Spleen (tissue), 11 donors: ENCODE measurements around the gene C19orf85. TPM values are rescaled to one million over a fixed set of nuclear protein-coding genes. Genes with fewer than 3 reads are reported as not detected.
A peak's percentile ranks its signal among the peaks of the same experiment; 100 is the strongest.

Experiments
- DNase-seq: peaks from one replicate; pipeline ENCODE4 v3.0.0-alpha.2; 2020
- H3K27ac ChIP-seq, 8 donors: fragments of 200-600 bp; sonication (generic) in 7 of 8; 1 replicate in 4 of 8; 2 replicates in 4 of 8; pipeline versions ENCODE4 v1.5.0 to v1.8.0; 2016 to 2021; ENCODE audit warnings: inconsistent platforms in 4 of 8, mild to moderate bottlenecking in 4 of 8, moderate library complexity in 1 of 8
- H3K27me3 ChIP-seq, 7 donors: fragments of 200-600 bp; sonication (generic) in 6 of 7; replicated peaks in 1 of 7; 1 replicate in 4 of 7; 2 replicates in 3 of 7; pipeline versions ENCODE4 v1.5.0 to v1.8.0; 2016 to 2021; ENCODE audit warnings: inconsistent platforms in 3 of 7, mild to moderate bottlenecking in 1 of 7
- H3K36me3 ChIP-seq, 6 donors: fragments of 200-600 bp; sonication (generic) in 5 of 6; 1 replicate in 4 of 6; 2 replicates in 2 of 6; pipeline versions ENCODE4 v1.5.0 to v1.8.0; 2016 to 2021; ENCODE audit warnings: inconsistent platforms in 2 of 6
- H3K4me1 ChIP-seq, 6 donors: fragments of 200-600 bp; sonication (generic) in 5 of 6; 1 replicate in 3 of 6; 2 replicates in 3 of 6; pipeline versions ENCODE4 v1.5.0 to v1.8.0; 2016 to 2021; ENCODE audit warnings: inconsistent platforms in 3 of 6
- H3K4me3 ChIP-seq, 8 donors: fragments of 200-600 bp; sonication (generic) in 7 of 8; 1 replicate in 4 of 8; 2 replicates in 4 of 8; pipeline versions ENCODE4 v1.5.0 to v1.8.0; 2016 to 2021; ENCODE audit warnings: inconsistent platforms in 4 of 8, mild to moderate bottlenecking in 4 of 8, moderate library complexity in 2 of 8
- H3K9me3 ChIP-seq, 8 donors: fragments of 200-600 bp; sonication (generic) in 7 of 8; 1 replicate in 4 of 8; 2 replicates in 4 of 8; pipeline versions ENCODE4 v1.5.0 to v1.8.0; 2016 to 2021; ENCODE audit warnings: inconsistent platforms in 4 of 8
- POLR2A ChIP-seq, 3 donors: fragments of 450-650 bp; IDR thresholded peaks; one replicate each; pipeline ENCODE4 v1.5.1; 2017; ENCODE audit warnings: antibody characterized with exemption in 3 of 3, mild to moderate bottlenecking in 1 of 3
- POLR2AphosphoS5 ChIP-seq, 3 donors: sonication (generic); formaldehyde crosslinking; IDR thresholded peaks; one replicate each; pipeline ENCODE4 v1.5.1; 2017; ENCODE audit warnings: antibody characterized with exemption in 3 of 3
- WGBS, 5 donors: extraction: QIAGEN DNeasy Blood & Tissue Kit in 3 of 5; methylation state at CpG; one replicate each; pipeline versions ENCODE4 v1.1.5 to v1.1.7; 2013 to 2018; 5-methylcytosine and 5-hydroxymethylcytosine counted together
- intact Hi-C: fragments of 100-400 bp; cut with DNase I; formaldehyde crosslinking; loops from one replicate; pipeline ENCODE4 v1.15.0; 2023; ENCODE audit warnings: low total_unique reads
- polyA plus RNA-seq, 3 donors: library from polyadenylated mRNA; stranded (reverse); fragments of 200-250 nt; gene quantifications; one replicate each; pipeline ENCODE4 v1.2.1, GENCODE V29; 2013
- total RNA-seq, 7 donors: library from RNA; depleted of rRNA in 3 of 7; stranded (reverse); fragments of >200 nt in 3 of 7; fragmentation: NEBNext Ultra II Directional in 4 of 7; extraction: Animal tissue kit (Norgen Biotek cat#: 25700) in 4 of 7; gene quantifications; one replicate each; pipeline versions ENCODE4 v1.1.0 to v1.2.1, GENCODE V29; 2016 to 2021
- TF ChIP-seq, protein P1 (sequence below), 11 experiments: fragments of 200-600 bp in 7 of 11; fragments of 450-650 bp in 4 of 11; sonication (generic) in 4 of 11; IDR thresholded peaks in 8 of 11; conservative IDR thresholded peaks in 3 of 11; 1 replicate in 7 of 11; 2 replicates in 4 of 11; pipeline versions ENCODE4 v1.4.0 to v1.8.0; 2016 to 2021; ENCODE audit warnings: antibody characterized with exemption in 11 of 11, inconsistent platforms in 4 of 11, mild to moderate bottlenecking in 1 of 11
- donor health status: healthy with polysubstance abuse.
- donor health status: DM: no; HTN: no; CAD: no; lungs with moderate emphysema.
- donor health status: DM: no; HTN: no; CAD: no.
- donor health status: Bipolar disorder and iron deficiency.
- donor health status: healthy.
- donor health status: DM: no; HTN: no; CAD: no.
- donor health status: DM: yes; HTN: yes; CAD: no.

C19orf85 gene
- total and polyA plus RNA-seq, 10 donors: not detected

GRCh38 chr19:55462722-55463121 is 1.8 kb downstream of the C19orf85 start:
- Histone ChIP-seq H3K4me1 (peaks cover 7 to 44% (median 32%) of the 10 kb centered on the region in 6 donors), H3K4me3 (peak overlapping the region in 4 of 8 donors; percentile 71 to 97 (median 79)), H3K9me3 (no peaks in the 10 kb centered on the region), H3K36me3 (no peaks in the 10 kb centered on the region), H3K27me3 (no peaks in the 10 kb centered on the region), H3K27ac (no peak overlapping the region)
- no peak for DNase-seq
- intact Hi-C loops: no loop called here
- no peak for TF ChIP-seq POLR2AphosphoS5 (IDR thresholded peaks at IDR 0.05)
- no peak for TF ChIP-seq POLR2A (IDR thresholded peaks at IDR 0.05)
- TF ChIP-seq, protein P1, sequence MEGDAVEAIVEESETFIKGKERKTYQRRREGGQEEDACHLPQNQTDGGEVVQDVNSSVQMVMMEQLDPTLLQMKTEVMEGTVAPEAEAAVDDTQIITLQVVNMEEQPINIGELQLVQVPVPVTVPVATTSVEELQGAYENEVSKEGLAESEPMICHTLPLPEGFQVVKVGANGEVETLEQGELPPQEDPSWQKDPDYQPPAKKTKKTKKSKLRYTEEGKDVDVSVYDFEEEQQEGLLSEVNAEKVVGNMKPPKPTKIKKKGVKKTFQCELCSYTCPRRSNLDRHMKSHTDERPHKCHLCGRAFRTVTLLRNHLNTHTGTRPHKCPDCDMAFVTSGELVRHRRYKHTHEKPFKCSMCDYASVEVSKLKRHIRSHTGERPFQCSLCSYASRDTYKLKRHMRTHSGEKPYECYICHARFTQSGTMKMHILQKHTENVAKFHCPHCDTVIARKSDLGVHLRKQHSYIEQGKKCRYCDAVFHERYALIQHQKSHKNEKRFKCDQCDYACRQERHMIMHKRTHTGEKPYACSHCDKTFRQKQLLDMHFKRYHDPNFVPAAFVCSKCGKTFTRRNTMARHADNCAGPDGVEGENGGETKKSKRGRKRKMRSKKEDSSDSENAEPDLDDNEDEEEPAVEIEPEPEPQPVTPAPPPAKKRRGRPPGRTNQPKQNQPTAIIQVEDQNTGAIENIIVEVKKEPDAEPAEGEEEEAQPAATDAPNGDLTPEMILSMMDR (IDR thresholded peaks at IDR 0.05 in 8 of 11, conservative IDR thresholded peaks at IDR 0.05 in 3 of 11): no peak
- WGBS, 5 donors: 87 to 92% (median 89%) methylated on average over 11 of the region's 11 CpGs

GRCh38 chr19:55461974-55462626 is 2.5 kb downstream of the C19orf85 start:
- TF ChIP-seq, protein P1 (IDR thresholded peaks at IDR 0.05 in 8 of 11, conservative IDR thresholded peaks at IDR 0.05 in 3 of 11): peak in 1 of 11 experiments; percentile 3
- TF ChIP-seq POLR2A (IDR thresholded peaks at IDR 0.05) (no peak), POLR2AphosphoS5 (IDR thresholded peaks at IDR 0.05) (peak in 2 of 3 donors; percentile 70 to 82)
- H3K4me3 ChIP-seq: peak overlapping the region; percentile 63 to 97 (median 78)
- intact Hi-C loops: no loop called here
- WGBS, 5 donors: 10 to 12% (median 11%) methylated on average over 27 of the region's 27 CpGs
- H3K9me3 ChIP-seq: no peaks in the 10 kb centered on the region
- H3K4me1 ChIP-seq: peaks cover 7 to 39% (median 28%) of the 10 kb centered on the region in 6 donors
- H3K36me3 ChIP-seq: no peaks in the 10 kb centered on the region
- DNase-seq: no peak
- peak overlapping the region; percentile 69 to 95 (median 90) for H3K27ac ChIP-seq
- no peaks in the 10 kb centered on the region for H3K27me3 ChIP-seq

- Histone ChIP-seq H3K4me1 (peaks cover 7 to 39% (median 28%) of the 10 kb centered on the region in 6 donors), H3K27ac (peak within 1 kb of the TSS; percentile 69 to 95 (median 90)), H3K27me3 (no peaks in the 10 kb centered on the region), H3K9me3 (no peaks in the 10 kb centered on the region), H3K4me3 (peak within 1 kb of the TSS; percentile 63 to 97 (median 78)), H3K36me3 (peaks cover 0 to 3% (median under 1%) of the 10 kb centered on the region in 6 donors)
- 0 to 1% (median 1%) methylated on average over 28 to 54 of the region's 54 CpGs for WGBS, 5 donors
- peak; percentile 99 for DNase-seq
- intact Hi-C loops: no loop called here
- TF ChIP-seq, protein P1 (IDR thresholded peaks at IDR 0.05 in 8 of 11, conservative IDR thresholded peaks at IDR 0.05 in 3 of 11): peak in 4 of 11 experiments; percentile 12 to 38 (median 30)
- TF ChIP-seq POLR2A (IDR thresholded peaks at IDR 0.05) (peak in 1 of 3 donors; percentile 13), POLR2AphosphoS5 (IDR thresholded peaks at IDR 0.05) (peak; percentile 68 to 87 (median 85))
Measured at GRCh38 chr19:55461259-55461973, 3.1 kb downstream of the C19orf85 start, which contains the start of gene ISOC2. Gene ISOC2, minus strand, starts transcription at chr19:55461642. Its CDS starts 5,156 bp downstream, at chr19:55456486.
